HG03066 (cell line): ENCODE results near the gene SUPV3L1.
"Not testable (repeated sequence)": the region's sequence is repeated elsewhere in the genome, so short reads cannot be mapped to it uniquely, and the experiment has no call there.

Source experiments
- ATAC-seq: cut with Tn5 transposase; IDR thresholded peaks from one replicate; pipeline ENCODE4 v1.9.1; 2021; ENCODE audit warnings: low read depth; ENCODE audit not compliant: unreplicated experiment

The SUPV3L1 gene

DNA sequence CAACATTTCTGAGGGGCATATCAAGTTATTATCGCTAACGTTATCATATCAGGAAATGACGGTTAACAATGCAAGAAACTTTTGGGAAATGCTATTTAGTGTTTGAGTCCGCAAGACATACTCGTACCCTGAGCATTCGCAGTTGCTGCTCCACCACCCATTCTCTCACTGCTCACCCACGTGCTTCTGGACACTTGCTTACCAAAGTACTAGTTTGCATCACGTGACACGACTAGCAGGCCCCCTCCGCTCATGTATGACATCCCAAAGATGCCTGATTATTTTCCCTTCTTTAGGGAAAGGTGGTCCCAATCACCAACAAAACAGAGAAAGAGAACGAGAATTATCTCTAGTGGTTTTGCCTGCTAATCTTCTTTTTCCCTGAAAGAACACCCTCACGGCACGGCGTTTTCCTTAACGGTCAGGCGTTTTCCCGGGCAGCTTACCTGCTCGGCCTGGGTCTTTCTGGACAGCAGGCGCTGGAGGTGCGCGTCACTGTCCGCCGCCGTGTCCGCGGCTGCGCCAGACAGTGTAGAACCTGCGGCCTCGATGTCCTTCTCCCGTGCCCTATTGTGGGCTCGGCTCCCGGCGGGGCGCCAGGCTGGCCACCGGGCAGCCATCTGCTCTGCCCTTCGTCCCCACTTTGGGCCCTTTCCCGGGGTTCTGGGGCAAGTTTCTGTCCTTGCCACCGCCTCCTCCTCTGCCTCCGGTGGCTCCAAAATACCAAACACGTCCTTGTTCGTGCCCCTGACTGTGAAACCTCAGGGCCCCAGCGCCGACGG, at the start of gene SUPV3L1:
Gene SUPV3L1, plus strand, starts transcription at position 492 of the 782 bp plus-strand sequence. Its CDS starts 58 bp downstream, at position 550.
- peak; percentile 92 for ATAC-seq

DNA sequence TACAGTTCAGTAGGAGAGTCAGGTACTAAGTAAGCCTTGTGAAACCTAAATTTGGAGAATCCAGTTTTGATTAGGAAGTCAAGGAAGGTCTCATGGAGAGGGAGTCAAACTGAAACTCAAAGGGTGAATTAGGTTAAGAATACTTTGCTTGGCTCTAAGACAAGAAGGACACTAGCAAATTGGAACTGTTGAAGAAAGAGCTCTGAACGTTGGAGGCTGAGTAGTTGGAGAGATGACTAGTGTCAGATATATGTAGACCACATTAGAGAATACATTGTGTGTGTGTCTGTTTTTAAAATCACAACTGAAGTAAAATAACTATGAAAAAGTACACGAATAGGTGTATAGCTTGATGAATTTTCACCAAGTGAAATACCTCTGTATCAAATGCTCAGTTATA, 49.8 kb upstream of the SUPV3L1 start:
- no peak for ATAC-seq

DNA sequence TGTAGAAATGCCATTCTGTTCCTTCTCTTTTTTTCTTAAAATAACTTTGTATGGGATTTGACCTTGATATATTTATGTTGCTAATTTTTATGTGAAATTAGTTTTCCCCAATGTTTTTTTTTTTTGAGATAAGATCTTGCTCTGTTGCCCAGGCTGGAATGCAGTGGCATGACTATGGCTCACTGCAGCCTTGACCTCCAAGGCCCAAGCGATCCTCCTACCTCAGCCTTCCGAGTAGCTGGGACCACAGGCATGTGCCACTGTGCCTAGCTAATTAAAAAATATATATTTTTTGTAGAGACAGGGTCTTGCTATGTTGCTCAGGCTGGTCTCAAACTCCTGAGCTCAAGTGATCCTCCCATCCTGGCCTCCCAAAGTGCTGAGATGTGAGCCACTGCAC, 40.1 kb upstream of the SUPV3L1 start:
- ATAC-seq: no peak

DNA sequence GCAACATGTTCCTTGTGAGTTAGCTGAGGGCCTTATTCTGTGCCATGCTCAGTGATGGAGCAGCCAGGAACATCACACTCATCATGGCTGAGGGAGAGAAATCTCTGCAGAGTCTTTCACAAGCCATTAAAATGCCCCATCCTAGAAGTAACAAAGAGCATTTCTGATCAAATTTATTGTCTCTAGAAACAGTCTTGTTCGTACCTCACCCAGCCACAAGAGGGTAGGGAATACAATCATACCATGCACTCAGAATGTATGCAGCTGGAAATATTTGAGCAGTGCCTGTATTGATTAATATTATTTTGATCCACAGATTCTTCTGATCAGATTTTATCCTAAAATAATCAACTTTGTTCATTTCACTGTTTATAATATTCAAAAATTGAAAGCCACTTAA, 38.7 kb upstream of the SUPV3L1 start:
- ATAC-seq: no peak

DNA sequence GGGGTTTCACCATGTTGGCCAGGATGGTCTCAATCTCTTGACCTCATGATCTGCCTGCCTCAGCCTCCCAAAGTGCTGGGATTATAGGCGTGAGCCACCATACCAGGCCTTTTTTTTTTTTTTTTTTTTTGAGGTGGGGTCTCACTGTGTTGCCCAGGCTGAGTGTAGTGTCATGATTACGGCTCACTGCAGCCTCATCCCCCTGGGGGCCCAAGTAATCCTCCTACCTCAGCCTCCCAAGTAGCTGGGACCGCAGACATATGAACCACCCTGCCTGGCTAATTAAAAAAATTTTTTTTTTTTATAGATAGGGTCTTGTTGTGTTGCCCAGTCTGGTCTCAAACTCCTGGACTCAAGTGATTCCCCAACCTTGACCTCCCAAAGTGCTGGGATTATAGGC, 38.0 kb upstream of the SUPV3L1 start:
- not testable (repeated sequence) for ATAC-seq

DNA sequence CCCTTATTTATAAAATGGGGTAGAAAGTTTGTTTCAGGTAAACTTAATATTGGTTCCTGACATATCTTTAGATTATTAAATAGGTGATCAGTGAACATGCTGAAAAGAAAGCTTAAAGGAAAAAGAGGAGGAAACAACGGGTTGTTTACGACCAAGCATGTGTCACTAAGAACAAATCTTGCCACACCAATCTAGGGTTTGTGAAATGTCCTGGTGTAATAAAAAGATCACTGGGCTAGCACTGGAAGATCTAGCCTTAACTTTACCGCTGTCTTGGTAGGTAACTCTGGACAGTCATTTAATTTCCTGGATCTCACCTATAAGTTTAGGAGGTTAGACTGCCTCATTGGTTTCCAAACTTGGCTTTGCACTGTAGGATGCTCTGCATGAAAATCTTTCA, 37.1 kb upstream of the SUPV3L1 start:
- ATAC-seq: no peak

DNA sequence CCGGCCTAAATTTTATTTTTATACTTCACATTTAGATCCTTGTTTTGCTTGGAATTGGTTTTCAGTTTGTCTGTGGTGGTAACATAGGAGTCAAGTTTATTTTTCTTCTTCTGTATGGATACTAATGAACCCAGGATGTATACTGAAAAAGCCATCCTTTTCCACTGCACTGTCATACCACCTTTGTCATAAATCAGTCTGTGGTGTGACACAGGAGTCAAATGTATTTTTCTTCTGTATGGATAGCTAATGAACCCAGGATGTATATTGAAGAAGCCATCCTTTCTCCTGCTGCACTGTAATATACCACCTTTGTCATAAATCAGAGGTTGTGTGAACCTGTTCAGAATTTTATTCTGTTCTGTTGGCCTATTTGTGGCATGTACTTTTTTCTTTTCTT, 34.7 kb upstream of the SUPV3L1 start:
- ATAC-seq: no peak

DNA sequence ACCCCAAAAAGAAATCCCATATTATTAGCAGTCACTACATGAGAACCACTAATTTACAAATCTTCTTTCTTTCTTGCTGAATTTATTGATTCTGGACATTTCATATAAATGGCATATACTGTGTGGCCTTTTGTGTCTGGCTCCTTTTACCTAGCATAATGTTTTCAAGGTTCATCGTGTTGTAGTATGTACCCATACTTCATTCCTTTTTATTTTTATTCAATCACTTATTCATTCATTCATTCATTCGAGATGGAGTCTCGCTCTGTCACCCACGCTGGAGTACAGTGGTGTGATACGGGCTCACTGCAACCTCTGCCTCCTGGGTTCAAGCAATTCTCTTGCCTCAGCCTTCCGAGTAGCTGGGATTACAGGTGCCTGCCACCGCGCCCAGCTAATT, 34.2 kb upstream of the SUPV3L1 start:
- ATAC-seq: no peak

DNA sequence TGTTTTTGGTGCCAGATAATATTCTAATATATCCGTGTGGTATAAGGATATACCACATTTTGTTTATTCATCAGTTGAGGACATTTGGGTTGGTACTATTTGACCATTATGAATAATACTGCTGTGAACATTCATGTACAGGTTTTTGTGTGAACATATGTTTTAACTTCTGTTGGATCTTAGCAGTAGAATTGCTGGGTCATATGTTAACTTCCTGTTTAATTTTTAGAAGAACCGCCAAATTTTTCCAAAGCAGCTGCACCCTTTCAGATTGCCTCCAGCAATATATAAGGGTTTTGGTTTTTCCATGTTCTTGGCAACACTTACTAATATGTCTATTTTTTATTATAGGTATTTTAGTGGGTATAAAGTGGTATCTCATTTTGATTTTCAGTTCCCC, 33.3 kb upstream of the SUPV3L1 start:
- ATAC-seq: no peak

DNA sequence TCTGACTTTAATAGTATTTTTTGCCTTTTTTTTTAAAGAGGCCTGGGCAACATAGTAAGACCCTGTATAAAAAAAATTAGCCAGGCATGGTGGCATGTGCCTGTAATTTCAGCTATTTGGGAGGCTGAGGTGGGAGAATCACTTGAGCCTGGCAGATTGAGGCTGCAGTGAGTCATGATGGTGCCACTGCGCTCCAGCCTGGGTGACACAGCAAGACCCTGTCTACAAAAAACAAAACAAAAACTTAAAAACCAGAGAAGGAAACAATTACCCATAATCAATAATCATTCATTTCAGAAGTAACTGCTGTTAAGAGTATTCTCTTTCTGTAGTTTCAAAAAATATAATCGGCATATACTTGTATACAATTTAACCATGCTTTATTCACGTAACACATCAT, 28.1 kb upstream of the SUPV3L1 start:
- no peak for ATAC-seq

DNA sequence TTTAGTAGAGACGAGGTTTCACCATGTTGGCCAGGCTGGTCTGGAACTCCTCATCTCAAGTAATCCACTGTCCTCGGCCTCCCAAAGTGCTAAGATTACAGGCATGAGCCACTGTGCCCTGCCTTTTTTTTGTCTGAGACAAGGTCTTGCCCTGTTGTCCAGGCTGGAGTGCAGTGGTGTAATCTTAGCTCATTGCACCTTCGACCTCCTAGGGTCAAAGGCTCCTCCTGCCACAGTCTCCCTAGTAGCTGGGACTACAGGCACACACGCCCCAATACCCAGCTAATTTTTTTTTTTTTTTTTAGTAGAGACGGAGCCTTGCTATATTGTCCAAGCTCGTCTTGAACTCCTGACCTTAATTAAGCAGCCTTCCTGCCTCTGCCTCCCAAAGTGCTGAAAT, 26.8 kb upstream of the SUPV3L1 start:
- no peak for ATAC-seq

DNA sequence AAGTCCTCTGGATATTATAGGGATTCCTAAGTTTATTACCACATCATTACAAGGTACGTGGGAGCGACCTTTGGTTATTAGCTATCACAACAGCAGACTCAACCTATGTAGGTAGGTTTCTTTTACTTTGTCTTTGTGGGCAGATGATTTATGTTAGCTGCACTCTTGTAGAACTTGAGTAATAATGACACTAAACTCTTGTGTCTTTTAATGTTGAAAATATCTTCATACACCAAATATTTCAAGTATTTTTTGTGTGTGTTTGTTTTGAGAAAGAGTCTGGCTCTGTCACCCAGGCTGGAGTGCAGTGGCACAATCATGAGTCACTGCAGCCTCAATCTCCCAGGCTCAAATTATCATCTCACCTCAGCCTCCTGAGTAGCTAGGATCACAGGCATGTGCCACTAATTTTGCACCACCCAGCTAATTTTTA, 19.2 kb upstream of the SUPV3L1 start:
- ATAC-seq: no peak

DNA sequence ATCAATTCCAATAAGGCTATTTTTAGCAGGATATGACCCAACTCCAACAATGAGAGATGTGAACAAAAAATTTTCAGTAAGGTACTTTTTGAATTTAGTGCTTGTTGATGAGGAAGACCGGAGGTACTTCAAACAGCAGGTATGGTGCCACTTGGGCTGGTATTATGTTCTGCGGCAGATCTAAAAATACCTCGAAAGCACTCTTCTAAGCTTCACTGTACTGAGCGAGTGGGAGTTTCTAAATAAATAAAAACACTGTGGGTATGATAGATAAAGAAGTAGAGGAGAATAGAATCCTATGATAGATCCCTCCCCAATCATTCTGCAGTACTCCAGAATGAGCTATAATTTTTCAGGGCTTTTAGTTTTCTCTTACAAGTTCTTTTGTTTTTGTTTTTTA, 11.5 kb upstream of the SUPV3L1 start:
- no peak for ATAC-seq

DNA sequence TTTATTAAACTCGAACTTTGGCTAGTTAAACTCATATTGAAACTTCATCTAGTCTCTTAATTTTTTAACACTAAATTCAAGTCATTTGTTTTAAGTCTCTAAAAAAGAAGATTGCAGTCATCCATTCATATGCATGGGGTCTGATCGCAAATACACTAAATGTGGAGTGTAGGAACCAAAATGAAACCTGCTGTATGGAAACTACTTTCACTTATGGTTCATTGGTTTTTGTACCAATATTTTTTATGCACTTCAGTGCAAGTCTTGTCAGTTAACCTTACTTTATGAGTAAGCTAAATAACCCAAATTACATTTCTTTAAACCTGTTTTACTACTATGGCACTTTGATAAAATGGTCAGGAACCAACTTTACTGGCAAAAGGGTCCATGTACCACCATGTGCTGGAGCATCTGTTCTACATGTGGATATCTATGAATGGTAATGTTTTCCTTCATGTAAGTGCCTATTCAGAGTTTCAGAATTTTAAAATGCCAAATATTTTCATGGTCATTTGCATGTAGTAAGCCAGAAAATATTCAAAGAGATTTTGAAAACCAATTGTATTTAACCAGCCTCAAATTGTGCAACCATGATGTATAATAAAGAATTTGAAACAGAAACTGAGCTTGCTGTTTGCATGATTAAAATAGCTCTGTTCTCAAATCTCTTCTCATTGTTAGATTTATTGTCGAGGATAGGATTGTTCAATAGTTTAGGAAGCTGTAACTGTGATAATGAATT, 7.6 kb upstream of the SUPV3L1 start:
- no peak for ATAC-seq

DNA sequence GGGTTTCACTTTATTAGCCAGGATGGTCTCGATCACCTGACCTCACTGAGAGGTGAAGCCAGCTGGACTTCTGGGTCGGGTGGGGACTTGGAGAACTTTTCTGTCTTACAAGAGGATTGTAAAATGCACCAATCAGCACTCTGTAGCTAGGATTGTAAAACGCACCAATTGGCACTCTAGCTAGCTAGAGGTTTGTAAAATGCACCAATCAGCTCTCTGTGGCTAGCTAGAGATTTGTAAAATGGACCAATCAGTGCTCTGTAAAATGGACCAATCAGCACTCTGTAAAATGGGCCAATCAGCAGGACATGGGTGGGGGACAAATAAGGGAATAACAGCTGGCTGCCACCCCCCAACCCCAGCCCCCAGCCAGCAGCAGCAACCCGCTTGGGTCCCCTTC, 4.7 kb upstream of the SUPV3L1 start:
- not testable (repeated sequence) for ATAC-seq

DNA sequence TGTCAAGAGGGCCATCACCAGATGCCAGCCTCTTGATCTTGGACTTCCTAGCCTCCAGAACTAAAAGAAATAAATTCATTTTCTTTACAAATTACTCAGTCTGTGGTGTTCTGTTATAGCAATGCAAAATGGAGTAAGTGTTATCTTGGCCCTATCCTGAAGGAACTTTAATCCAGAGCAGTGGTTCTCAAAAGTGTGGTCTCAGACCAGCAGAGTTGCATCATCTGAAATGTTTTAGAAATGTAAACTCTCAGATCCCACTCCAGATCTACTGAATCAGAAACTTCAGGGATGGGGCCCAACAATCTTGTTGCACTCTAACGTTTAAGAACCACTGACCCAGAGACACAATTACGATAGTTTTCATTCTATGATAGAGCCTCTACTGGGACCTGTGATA, 3.2 kb upstream of the SUPV3L1 start:
- ATAC-seq: no peak

DNA sequence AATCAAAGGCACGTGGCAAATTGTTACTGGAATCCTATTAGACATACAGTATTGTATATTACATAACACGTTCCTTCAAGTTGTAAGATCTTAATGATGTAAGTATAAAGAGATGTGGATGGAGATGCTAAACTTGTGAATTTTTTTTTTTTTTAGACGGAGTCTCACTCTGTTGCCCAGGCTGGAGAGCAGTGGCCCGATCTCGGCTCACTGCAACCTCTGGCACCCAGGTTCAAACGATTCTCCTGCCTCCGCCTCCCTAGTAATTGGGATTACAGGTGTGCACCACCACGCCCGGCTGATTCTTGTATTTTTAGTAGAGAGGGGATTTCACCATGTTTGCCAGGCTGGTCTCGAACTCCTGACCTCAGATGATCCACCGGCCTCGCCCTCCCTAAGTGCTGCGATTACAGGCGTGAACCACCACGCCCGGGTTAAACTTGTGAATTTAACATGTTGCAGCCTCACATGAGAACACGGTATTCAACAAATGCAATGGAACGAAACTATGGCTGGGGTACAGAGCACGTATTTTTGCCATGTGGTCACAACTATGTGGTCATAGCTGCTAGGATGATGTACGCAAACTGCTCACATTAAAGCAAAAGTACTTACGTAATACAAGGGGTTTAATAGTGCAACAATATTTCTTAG, 818 bp upstream of the SUPV3L1 start:
- ATAC-seq: peak; percentile 26

DNA sequence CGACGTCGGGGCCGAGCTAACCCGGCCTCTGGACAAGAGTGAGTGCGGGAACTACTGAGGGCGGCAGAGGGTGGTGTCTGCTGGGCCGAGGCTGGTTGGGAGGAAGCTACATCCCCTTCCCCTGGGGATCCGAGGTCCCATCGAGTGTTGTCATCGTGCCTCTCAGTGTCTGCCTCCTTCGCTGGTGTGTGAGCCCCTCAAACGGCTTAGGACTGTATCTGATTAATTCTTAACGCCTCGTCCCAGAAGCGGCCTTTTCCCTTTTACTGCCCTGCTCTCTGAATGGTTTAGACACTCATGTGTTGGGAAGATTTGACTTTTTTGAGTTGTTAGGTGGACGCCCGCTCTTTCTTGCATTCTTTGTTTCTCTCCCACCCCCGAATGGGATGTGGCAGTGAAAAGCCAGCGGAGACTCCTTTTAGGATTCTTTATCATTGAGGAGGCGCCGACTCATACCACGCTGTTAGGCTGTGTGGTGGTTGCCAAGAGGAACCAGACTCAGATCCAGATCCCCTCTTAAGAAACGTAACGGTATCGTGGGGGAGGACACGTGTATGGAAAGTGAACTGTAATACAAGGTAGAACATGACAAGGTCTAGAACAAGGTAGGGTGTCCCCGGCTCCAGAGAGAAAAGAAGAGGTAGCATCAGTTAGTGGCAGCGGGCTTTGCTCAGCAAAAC, 631 bp downstream of the SUPV3L1 start:
- peak; percentile 27 for ATAC-seq

DNA sequence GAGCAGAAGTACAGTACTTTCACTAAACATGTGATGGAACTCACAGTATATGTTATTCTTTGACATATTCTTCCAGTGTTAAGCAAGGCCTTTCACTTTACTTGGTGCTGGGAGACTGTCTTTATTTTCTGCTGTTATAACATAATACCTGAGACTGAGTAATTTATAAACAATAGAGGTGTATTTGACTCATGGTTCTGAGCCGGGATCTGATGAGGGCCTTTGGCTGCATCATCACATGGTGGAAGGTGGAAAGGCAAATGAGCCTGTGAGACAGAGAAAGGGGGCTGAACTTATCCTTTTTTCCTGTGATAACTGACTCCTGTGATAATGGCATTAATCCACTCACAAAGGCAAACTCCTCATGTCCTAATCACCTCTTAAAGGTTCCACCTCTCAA, 1.4 kb downstream of the SUPV3L1 start:
- no peak for ATAC-seq

DNA sequence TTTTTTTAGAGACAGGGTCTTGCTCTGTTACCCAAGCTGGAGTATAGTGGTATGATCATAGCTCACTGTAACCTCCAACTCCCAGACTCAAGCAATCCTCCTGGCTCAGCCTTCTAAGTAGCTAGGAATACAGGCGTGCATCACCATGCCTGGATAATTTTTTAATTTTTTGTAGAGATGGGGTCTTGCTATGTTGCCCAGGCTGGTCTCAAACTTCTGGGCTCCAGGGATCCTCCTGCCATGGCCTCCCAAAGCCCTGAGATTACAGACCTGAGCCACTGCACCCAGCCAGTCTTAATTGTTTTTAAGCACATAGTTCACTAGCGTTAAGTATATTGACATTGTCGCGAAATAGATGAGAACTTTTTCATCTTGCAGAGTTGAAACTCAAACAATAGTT, 2.0 kb downstream of the SUPV3L1 start:
- no peak for ATAC-seq

DNA sequence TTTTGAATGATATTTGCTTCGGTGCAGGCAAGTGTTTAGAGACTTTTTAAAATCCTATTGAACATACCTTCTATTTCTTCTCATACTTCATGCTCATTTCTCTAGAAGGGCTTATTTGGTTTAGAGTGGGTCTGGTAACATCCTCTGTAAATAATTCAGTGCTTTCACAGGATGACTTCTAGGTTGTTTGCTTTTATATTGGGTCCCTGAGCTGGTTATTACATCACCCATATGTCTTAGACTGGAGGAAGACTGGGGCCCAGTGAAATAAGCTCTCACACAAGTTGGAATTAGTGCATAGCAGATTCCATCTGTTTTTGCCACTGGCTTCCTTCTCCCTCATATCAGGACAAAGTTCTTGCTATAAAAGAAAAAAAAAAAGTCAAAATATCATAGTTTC, 6.5 kb downstream of the SUPV3L1 start:
- no peak for ATAC-seq
